Peyer's patch (tissue), 4 donors: ENCODE measurements around the gene SLC6A16.

Experiments
- CTCF ChIP-seq, 6 experiments: fragments of 450-650 bp in 4 of 6; fragments of 200-600 bp in 2 of 6; sonication (generic) in 1 of 6; IDR thresholded peaks; one replicate each; pipeline ENCODE4 v1.5.1; 2017 to 2019; ENCODE audit warnings: antibody characterized with exemption in 6 of 6, mild to moderate bottlenecking in 3 of 6, moderate library complexity in 1 of 6
- POLR2A ChIP-seq, 2 donors: fragments of 450-650 bp; IDR thresholded peaks; one replicate each; pipeline ENCODE4 v1.5.1; 2017; ENCODE audit warnings: antibody characterized with exemption in 2 of 2, mild to moderate bottlenecking in 2 of 2, moderate library complexity in 2 of 2

GRCh38 chr19:49294401-49294800, 30.6 kb downstream of the SLC6A16 start:
- TF ChIP-seq POLR2A (IDR thresholded peaks at IDR 0.05) = no peak
- no peak for TF ChIP-seq CTCF (IDR thresholded peaks at IDR 0.05)
